SK-N-SH treated with all-trans-retinoic acid at 6 μM for 48 hours (cell line): ENCODE measurements around the gene PCSK5.

Source experiments
- ATAC-seq: fragments of 200-7000 bp; cut with Tn5 transposase; 3 replicates; pipeline ENCODE4 v1.9.1; 2020; ENCODE audit warnings: mild to moderate bottlenecking, moderate library complexity
- ARNTL ChIP-seq: fragments of 450-650 bp; formaldehyde crosslinking; IDR thresholded peaks from 2 replicates; pipeline ENCODE4 v1.5.0; 2020; ENCODE audit warnings: low read depth, mild to moderate bottlenecking, moderate library complexity, borderline replicate concordance
- BACH2 ChIP-seq: fragments of 250-450 bp; sonication (Bioruptor Pico); IDR thresholded peaks from 2 replicates; pipeline ENCODE4 v1.9.0; 2021; ENCODE audit warnings: mild to moderate bottlenecking, borderline replicate concordance
- CSDC2 ChIP-seq: fragments of 250-450 bp; sonication (Bioruptor Pico); IDR thresholded peaks from 2 replicates; pipeline ENCODE4 v1.5.0; 2020; ENCODE audit warnings: mild to moderate bottlenecking, moderate library complexity
- CSRNP3 ChIP-seq: fragments of 250-450 bp; sonication (Bioruptor Pico); IDR thresholded peaks from 2 replicates; pipeline ENCODE4 v1.5.1; 2021; ENCODE audit warnings: mild to moderate bottlenecking, moderate library complexity
- ESRRG ChIP-seq: fragments of 250-450 bp; sonication (Bioruptor Pico); IDR thresholded peaks from 2 replicates; pipeline ENCODE4 v1.6.1; 2021; ENCODE audit warnings: mild to moderate bottlenecking
- GLIS3 ChIP-seq: fragments of 250-450 bp; sonication (Bioruptor Pico); IDR thresholded peaks from 2 replicates; pipeline ENCODE4 v1.5.0; 2020; ENCODE audit warnings: mild to moderate bottlenecking, moderate library complexity
- ISL1 ChIP-seq: fragments of 250-450 bp; sonication (Bioruptor Pico); IDR thresholded peaks from 2 replicates; pipeline ENCODE4 v2.1.2; 2022; ENCODE audit warnings: mild to moderate bottlenecking, moderate library complexity
- OSR1 ChIP-seq: fragments of 250-450 bp; sonication (Bioruptor Pico); IDR thresholded peaks from 2 replicates; pipeline ENCODE4 v1.8.0; 2022; ENCODE audit warnings: moderate library complexity, mild to moderate bottlenecking, inconsistent platforms
- POU6F1 ChIP-seq: fragments of 250-450 bp; sonication (Bioruptor Pico); IDR thresholded peaks from 2 replicates; pipeline ENCODE4 v1.8.0; 2021; ENCODE audit warnings: low read depth, mild to moderate bottlenecking, moderate library complexity, borderline replicate concordance
- PPARA ChIP-seq: fragments of 250-450 bp; sonication (Bioruptor Pico); IDR thresholded peaks from 2 replicates; pipeline ENCODE4 v1.5.0; 2020; ENCODE audit warnings: mild to moderate bottlenecking, borderline replicate concordance
- RARB ChIP-seq: fragments of 250-450 bp; sonication (Bioruptor Pico); IDR thresholded peaks from 2 replicates; pipeline ENCODE4 v1.8.0; 2021; ENCODE audit warnings: mild to moderate bottlenecking, moderate library complexity
- SNAI2 ChIP-seq: fragments of 250-450 bp; sonication (Bioruptor Pico); IDR thresholded peaks from 2 replicates; pipeline ENCODE4 v1.5.0; 2020; ENCODE audit warnings: mild to moderate bottlenecking, moderate library complexity
- TCF4 ChIP-seq: fragments of 250-450 bp; sonication (Bioruptor Pico); IDR thresholded peaks from 2 replicates; pipeline ENCODE4 v1.8.0; 2021; ENCODE audit warnings: mild to moderate bottlenecking, moderate library complexity, borderline replicate concordance
- TOX ChIP-seq: fragments of 250-450 bp; sonication (Bioruptor Pico); IDR thresholded peaks from 2 replicates; pipeline ENCODE4 v1.8.0; 2021; ENCODE audit warnings: mild to moderate bottlenecking, moderate library complexity, borderline replicate concordance
- ZC3H10 ChIP-seq: fragments of 250-450 bp; sonication (Bioruptor Pico); IDR thresholded peaks from 2 replicates; pipeline ENCODE4 v1.5.1; 2021; ENCODE audit warnings: mild to moderate bottlenecking, moderate library complexity
- ZFP3 ChIP-seq: fragments of 250-450 bp; sonication (Bioruptor Pico); IDR thresholded peaks from 2 replicates; pipeline ENCODE4 v1.5.0; 2020; ENCODE audit warnings: mild to moderate bottlenecking, moderate library complexity
- ZFP30 ChIP-seq: fragments of 450-650 bp; formaldehyde crosslinking; IDR thresholded peaks from 2 replicates; pipeline ENCODE4 v1.5.0; 2022; ENCODE audit warnings: mild to moderate bottlenecking, moderate library complexity
- ZNF565 ChIP-seq: fragments of 450-650 bp; formaldehyde crosslinking; conservative IDR thresholded peaks from 2 replicates; pipeline ENCODE4 v1.5.0; 2020; ENCODE audit warnings: low read depth, mild to moderate bottlenecking, moderate library complexity
- ZNF8 ChIP-seq: fragments of 450-650 bp; formaldehyde crosslinking; IDR thresholded peaks from 2 replicates; pipeline ENCODE4 v1.5.0; 2020; ENCODE audit warnings: mild to moderate bottlenecking, moderate library complexity
- TF ChIP-seq, protein P1 (sequence below): fragments of 250-450 bp; sonication (Bioruptor Pico); IDR thresholded peaks from 2 replicates; pipeline ENCODE4 v1.5.1; 2020; ENCODE audit warnings: low read depth, mild to moderate bottlenecking, moderate library complexity
- TF ChIP-seq, protein P2 (sequence below): fragments of 250-450 bp; sonication (Bioruptor Pico); IDR thresholded peaks from 2 replicates; pipeline ENCODE4 v1.5.0; 2020; ENCODE audit warnings: mild to moderate bottlenecking, moderate library complexity
- TF ChIP-seq, protein P3 (sequence below): fragments of 250-450 bp; sonication (Bioruptor Pico); IDR thresholded peaks from 2 replicates; pipeline ENCODE4 v1.8.0; 2020; ENCODE audit warnings: mild to moderate bottlenecking, moderate library complexity, borderline replicate concordance

PCSK5 gene

DNA sequence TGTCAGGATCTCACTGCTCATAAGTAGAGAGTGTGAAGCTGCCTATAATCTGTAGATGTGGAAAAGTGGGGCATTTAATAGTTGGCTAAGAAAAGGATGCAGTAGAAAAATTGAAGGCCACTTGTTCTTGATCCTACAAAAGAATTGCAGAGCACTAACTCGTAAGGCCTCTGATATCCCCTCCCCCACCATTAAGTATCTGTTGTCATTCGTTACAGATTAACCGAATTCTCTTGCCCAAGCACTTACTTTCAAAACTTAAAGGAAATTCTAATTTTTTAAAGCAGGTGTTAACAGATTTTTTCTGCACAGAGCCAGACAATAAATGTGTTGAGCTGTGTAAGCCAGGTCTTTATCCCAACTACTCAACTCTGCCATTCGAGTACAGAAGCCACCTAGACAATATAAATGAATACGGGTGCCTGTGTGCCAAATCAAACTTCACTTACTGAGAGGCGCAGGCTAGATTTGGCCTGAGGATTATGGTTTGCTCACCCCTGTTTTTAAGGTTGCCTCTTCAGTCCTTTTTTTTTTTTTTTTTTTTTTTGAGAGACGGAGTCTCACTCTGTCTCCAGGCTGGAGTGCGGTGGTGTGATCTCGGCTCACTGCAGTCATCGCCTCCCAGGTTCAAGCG is 268.9 kb downstream of the PCSK5 start:
- no peak for TF ChIP-seq RARB (CRISPR knock-in tag)
- no peak for TF ChIP-seq CSRNP3 (CRISPR knock-in tag)
- no peak for TF ChIP-seq SNAI2
- no peak for TF ChIP-seq ZNF565 (CRISPR knock-in tag)
- TF ChIP-seq POU6F1 = no peak
- TF ChIP-seq OSR1 (CRISPR knock-in tag) = no peak
- TF ChIP-seq TCF4 (CRISPR knock-in tag) = no peak
- no peak for TF ChIP-seq GLIS3 (CRISPR knock-in tag)
- TF ChIP-seq BACH2 (CRISPR knock-in tag) = no peak
- TF ChIP-seq ZC3H10 = no peak
- TF ChIP-seq ZFP30 (CRISPR knock-in tag) = no peak
- TF ChIP-seq TOX = no peak
- TF ChIP-seq, protein P1, sequence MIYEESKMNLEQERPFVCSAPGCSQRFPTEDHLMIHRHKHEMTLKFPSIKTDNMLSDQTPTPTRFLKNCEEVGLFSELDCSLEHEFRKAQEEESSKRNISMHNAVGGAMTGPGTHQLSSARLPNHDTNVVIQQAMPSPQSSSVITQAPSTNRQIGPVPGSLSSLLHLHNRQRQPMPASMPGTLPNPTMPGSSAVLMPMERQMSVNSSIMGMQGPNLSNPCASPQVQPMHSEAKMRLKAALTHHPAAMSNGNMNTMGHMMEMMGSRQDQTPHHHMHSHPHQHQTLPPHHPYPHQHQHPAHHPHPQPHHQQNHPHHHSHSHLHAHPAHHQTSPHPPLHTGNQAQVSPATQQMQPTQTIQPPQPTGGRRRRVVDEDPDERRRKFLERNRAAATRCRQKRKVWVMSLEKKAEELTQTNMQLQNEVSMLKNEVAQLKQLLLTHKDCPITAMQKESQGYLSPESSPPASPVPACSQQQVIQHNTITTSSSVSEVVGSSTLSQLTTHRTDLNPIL (CRISPR knock-in tag) = no peak
- TF ChIP-seq, all 23 proteins: peak for 0
- no peak for ATAC-seq

GRCh38 chr9:76161106-76161505 is 270.6 kb downstream of the PCSK5 start:
- no peak for ATAC-seq
- no peak for TF ChIP-seq ZC3H10
- no peak for TF ChIP-seq ARNTL (CRISPR knock-in tag)
- TF ChIP-seq, protein P1 (CRISPR knock-in tag) = no peak
- TF ChIP-seq POU6F1 = no peak
- no peak for TF ChIP-seq BACH2 (CRISPR knock-in tag)
- TF ChIP-seq ESRRG = no peak
- no peak for TF ChIP-seq CSDC2 (CRISPR knock-in tag)
- TF ChIP-seq ISL1 (CRISPR knock-in tag) = no peak
- TF ChIP-seq PPARA = no peak
- TF ChIP-seq ZNF8 (CRISPR knock-in tag) = no peak

DNA sequence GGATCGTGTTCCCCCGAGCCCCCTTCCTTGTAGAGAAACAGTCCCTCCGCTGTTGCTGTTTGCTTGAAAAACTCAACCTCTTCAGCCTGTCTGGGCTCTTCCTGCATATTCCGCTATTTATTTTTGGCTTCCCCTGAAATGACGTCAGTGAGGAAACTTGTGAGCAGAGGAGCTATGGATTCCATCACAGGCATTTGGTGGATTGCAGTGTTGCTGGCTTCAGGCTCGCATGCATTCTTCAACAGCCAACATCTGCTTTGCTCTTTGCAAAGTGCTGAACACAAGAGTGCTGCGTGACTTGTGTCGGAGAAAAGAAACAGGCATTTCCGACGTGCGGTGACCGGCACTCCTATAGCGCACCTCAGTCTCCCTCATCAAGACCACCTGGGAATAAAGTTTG is 271.1 kb downstream of the PCSK5 start:
- ATAC-seq = peak; percentile 39; the same call in 2 of the 3 replicates
- TF ChIP-seq, protein P1 (CRISPR knock-in tag) = no peak
- TF ChIP-seq, protein P2, sequence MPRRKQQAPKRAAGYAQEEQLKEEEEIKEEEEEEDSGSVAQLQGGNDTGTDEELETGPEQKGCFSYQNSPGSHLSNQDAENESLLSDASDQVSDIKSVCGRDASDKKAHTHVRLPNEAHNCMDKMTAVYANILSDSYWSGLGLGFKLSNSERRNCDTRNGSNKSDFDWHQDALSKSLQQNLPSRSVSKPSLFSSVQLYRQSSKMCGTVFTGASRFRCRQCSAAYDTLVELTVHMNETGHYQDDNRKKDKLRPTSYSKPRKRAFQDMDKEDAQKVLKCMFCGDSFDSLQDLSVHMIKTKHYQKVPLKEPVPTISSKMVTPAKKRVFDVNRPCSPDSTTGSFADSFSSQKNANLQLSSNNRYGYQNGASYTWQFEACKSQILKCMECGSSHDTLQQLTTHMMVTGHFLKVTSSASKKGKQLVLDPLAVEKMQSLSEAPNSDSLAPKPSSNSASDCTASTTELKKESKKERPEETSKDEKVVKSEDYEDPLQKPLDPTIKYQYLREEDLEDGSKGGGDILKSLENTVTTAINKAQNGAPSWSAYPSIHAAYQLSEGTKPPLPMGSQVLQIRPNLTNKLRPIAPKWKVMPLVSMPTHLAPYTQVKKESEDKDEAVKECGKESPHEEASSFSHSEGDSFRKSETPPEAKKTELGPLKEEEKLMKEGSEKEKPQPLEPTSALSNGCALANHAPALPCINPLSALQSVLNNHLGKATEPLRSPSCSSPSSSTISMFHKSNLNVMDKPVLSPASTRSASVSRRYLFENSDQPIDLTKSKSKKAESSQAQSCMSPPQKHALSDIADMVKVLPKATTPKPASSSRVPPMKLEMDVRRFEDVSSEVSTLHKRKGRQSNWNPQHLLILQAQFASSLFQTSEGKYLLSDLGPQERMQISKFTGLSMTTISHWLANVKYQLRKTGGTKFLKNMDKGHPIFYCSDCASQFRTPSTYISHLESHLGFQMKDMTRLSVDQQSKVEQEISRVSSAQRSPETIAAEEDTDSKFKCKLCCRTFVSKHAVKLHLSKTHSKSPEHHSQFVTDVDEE = no peak
- TF ChIP-seq GLIS3 (CRISPR knock-in tag) (no peak), ARNTL (CRISPR knock-in tag) (no peak), ZNF8 (CRISPR knock-in tag) (no peak), OSR1 (CRISPR knock-in tag) (no peak), TOX (no peak), PPARA (no peak), CSDC2 (CRISPR knock-in tag) (no peak), TCF4 (CRISPR knock-in tag) (no peak), BACH2 (CRISPR knock-in tag) (no peak), ZFP3 (no peak), SNAI2 (no peak)
- TF ChIP-seq, protein P3, sequence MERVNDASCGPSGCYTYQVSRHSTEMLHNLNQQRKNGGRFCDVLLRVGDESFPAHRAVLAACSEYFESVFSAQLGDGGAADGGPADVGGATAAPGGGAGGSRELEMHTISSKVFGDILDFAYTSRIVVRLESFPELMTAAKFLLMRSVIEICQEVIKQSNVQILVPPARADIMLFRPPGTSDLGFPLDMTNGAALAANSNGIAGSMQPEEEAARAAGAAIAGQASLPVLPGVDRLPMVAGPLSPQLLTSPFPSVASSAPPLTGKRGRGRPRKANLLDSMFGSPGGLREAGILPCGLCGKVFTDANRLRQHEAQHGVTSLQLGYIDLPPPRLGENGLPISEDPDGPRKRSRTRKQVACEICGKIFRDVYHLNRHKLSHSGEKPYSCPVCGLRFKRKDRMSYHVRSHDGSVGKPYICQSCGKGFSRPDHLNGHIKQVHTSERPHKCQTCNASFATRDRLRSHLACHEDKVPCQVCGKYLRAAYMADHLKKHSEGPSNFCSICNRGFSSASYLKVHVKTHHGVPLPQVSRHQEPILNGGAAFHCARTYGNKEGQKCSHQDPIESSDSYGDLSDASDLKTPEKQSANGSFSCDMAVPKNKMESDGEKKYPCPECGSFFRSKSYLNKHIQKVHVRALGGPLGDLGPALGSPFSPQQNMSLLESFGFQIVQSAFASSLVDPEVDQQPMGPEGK (CRISPR knock-in tag) = no peak
